WI38 (cell line): ENCODE data around the gene WNT8B.

ENCODE experiments used
- H3K4me3 ChIP-seq: 2 replicates; pipeline ENCODE4 v1.5.1; 2011; ENCODE audit warnings: low read depth, mild to moderate bottlenecking, control low read depth, low read length
- TF ChIP-seq, protein P1 (sequence below): IDR thresholded peaks from 2 replicates; pipeline ENCODE4 v1.5.1; 2012; ENCODE audit warnings: low read depth, mild to moderate bottlenecking, control low read depth, low read length

The WNT8B gene

DNA sequence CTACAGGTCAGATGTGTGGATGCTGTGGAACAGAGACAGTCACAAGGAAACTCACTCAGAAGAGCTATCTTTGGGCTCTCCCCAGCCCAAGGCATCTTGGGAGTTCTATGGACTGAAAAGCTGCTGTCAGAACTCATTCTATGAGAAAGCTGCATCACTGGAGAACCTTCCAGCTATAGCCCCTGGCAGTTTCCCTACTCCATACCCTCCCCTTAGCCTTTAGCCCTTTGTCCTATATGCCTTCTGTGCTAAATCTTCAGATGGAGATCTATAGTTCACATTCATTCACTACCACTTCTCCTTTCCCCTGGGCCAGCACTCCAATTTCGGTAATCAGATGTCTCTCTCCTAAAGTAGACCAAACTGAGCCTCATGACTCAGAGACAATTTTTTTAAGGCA, 6.9 kb downstream of the WNT8B start:
- TF ChIP-seq, protein P1, sequence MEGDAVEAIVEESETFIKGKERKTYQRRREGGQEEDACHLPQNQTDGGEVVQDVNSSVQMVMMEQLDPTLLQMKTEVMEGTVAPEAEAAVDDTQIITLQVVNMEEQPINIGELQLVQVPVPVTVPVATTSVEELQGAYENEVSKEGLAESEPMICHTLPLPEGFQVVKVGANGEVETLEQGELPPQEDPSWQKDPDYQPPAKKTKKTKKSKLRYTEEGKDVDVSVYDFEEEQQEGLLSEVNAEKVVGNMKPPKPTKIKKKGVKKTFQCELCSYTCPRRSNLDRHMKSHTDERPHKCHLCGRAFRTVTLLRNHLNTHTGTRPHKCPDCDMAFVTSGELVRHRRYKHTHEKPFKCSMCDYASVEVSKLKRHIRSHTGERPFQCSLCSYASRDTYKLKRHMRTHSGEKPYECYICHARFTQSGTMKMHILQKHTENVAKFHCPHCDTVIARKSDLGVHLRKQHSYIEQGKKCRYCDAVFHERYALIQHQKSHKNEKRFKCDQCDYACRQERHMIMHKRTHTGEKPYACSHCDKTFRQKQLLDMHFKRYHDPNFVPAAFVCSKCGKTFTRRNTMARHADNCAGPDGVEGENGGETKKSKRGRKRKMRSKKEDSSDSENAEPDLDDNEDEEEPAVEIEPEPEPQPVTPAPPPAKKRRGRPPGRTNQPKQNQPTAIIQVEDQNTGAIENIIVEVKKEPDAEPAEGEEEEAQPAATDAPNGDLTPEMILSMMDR = no peak
- H3K4me3 ChIP-seq = no peak overlapping the region

DNA sequence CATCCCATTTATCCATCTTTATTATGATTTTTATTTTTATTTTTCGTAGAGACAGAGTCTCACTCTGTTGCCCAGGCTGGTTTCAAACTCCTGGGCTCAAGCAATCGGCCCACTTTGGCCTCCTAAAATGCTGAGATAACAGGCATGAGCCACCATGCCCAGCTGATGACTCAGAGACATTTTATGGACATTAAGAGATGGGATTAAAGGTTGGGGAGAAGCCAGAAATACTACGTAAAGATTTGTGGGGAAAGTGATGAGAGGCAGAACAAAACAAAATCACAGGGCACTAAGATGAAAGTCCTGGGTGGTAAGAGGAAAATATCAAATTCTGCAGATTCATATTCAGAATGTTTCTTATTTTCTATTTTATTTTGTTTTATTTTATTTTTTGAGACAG, 7.6 kb downstream of the WNT8B start:
- no peak overlapping the region for H3K4me3 ChIP-seq
- TF ChIP-seq, protein P1 = no peak

DNA sequence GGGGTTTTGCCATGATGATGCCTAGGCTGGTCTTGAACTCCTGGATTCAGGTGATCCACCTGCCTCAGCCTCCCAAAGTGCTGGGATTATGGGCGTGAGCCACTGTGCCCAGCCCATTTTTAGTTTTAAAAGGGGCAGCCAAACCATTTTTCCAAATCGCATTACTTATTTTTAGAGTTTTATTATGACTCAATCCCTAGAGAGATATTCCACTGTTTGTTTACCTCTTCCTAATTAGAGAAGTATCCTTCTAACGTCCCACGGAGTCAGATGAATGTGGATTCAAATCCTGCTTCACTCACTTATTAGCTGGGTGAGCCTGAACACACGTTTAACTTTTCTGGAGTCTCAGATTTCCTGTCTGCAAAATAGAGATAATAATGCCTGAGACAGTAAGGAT, 15.2 kb downstream of the WNT8B start:
- H3K4me3 ChIP-seq = no peak overlapping the region
- TF ChIP-seq, protein P1 = no peak

DNA sequence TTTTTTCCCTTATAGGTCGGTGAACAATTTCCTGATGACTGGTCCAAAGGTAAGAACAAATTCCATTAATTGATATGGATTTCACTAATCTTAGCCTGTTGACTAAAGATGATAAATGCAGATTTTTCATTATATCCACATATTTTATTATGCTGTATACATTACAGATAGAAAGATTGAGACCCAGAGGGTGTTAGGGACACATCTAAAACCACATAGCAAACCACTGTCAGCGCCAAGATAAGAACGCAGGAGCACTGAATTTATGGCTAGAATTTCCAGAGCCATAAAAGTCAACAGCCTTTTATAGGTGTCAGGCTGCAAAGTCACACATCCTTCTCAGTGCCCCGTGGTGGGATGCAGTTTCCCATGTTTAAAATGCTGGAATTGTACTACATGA, 16.2 kb downstream of the WNT8B start:
- TF ChIP-seq, protein P1 = no peak
- H3K4me3 ChIP-seq = no peak overlapping the region

DNA sequence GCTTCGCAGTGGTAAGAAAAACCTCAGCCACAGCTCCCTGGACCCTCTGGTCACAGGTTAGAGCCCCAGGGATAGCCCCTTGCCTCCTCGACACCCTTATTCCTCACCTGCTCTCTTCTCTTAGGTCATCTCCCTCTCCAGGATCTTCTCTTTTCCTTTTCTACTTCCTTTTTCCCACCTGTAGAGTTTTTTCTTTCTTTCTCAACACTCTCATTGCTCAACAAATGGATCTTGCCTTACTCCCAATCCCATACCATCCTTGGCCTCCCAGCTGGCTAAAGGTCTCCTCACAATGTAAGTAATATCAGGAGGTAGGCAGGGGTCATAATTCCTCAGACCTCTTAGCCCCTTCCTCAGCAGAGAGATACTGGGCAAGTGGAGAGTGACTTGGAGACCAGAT, 17.2 kb downstream of the WNT8B start:
- no peak overlapping the region for H3K4me3 ChIP-seq
- TF ChIP-seq, protein P1 = no peak

DNA sequence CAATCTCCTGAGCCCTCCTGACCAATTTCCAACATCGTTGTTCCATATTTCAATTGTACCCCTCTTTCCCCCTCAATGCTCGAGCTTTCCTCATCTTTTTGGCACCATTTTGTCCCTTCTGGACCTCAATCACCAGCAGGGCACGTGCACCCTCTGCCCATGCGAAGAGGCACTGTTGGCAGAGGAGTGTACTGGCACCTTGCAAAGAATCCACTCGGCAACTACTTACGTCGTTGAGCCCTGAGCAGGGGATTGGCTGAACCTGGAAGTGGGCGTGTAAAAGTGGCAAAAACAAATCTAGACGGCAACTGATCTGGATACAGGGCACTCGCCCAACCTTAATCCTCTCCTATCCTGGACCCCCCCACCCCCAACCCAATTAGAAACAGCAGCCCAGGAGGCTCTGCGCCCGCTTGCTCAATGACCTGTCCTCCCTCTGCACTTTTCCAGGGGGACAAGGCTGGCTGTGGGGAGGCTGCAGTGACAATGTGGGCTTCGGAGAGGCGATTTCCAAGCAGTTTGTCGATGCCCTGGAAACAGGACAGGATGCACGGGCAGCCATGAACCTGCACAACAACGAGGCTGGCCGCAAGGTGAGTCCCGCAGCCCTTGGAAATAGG, 18.8 kb downstream of the WNT8B start:
- TF ChIP-seq, protein P1 = no peak

DNA sequence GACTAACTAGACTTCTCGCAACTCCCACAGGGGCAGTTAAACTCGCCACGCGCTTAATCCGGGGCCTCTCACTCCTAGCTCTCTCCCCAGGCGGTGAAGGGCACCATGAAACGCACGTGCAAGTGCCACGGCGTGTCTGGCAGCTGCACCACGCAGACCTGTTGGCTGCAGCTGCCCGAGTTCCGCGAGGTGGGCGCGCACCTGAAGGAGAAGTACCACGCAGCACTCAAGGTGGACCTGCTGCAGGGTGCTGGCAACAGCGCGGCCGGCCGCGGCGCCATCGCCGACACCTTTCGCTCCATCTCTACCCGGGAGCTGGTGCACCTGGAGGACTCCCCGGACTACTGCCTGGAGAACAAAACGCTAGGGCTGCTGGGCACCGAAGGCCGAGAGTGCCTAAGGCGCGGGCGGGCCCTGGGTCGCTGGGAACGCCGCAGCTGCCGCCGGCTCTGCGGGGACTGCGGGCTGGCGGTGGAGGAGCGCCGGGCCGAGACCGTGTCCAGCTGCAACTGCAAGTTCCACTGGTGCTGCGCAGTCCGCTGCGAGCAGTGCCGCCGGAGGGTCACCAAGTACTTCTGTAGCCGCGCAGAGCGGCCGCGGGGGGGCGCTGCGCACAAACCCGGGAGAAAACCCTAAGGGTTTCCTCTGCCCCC, 19.5 kb downstream of the WNT8B start:
- TF ChIP-seq, protein P1 = peak; percentile 84
- H3K4me3 ChIP-seq = peak overlapping the region; percentile 55

More for the DNA sequence above, 18.8 kb downstream of the WNT8B start:
- peak overlapping the region; percentile 55 for H3K4me3 ChIP-seq
